H1 (cell line): ENCODE results near the gene RMND5A.

Source experiments
- BCL11A ChIP-seq, 2 experiments: IDR thresholded peaks; one replicate each; pipeline ENCODE4 v1.6.1; 2011; ENCODE audit warnings: low read depth in 2 of 2, low read length in 2 of 2, mild to moderate bottlenecking in 2 of 2
- CREB1 ChIP-seq: IDR thresholded peaks from 2 replicates; pipeline ENCODE4 v1.6.1; 2012; ENCODE audit warnings: inconsistent platforms
- GABPA ChIP-seq: IDR thresholded peaks from 2 replicates; pipeline ENCODE4 v1.6.1; 2011; ENCODE audit warnings: mild to moderate bottlenecking, low read length, moderate library complexity, borderline replicate concordance; ENCODE audit not compliant: insufficient read depth
- POLR2AphosphoS5 ChIP-seq: IDR thresholded peaks from 2 replicates; pipeline ENCODE4 v1.6.1; 2011; ENCODE audit warnings: low read depth, low read length
- RNF2 ChIP-seq: fragments of 200-900, 300-1000 bp; sonication (generic); IDR thresholded peaks from 2 replicates; pipeline ENCODE4 v1.7.1; 2016; ENCODE audit warnings: borderline replicate concordance, low read depth, mild to moderate bottlenecking, antibody characterized with exemption, low read length; ENCODE audit not compliant: poor library complexity, severe bottlenecking; ENCODE audit errors: missing control alignments
- SIRT6 ChIP-seq: IDR thresholded peaks from one replicate; pipeline ENCODE4 v1.7.1; 2012; ENCODE audit warnings: low read length, inconsistent platforms
- ZNF274 ChIP-seq: IDR thresholded peaks from 2 replicates; pipeline ENCODE4 v1.7.0; 2012; ENCODE audit warnings: low read length, borderline replicate concordance; ENCODE audit errors: extremely low read depth

GRCh38 chr2:86790676-86791572, 70.8 kb downstream of the RMND5A start, which contains the start of gene CD8A:
- TF ChIP-seq ZNF274 (no peak), CREB1 (no peak), BCL11A (IDR thresholded peaks at IDR 0.05; ENCODE audit: low read depth in 2 of 2, low read length in 2 of 2) (no peak), SIRT6 (no peak), POLR2AphosphoS5 (no peak), RNF2 (no peak), GABPA (no peak)
